HG02870 (cell line): Measurements from ENCODE around the gene PDCD4.

Experiments
- ATAC-seq: cut with Tn5 transposase; IDR thresholded peaks from one replicate; pipeline ENCODE4 v1.9.1; 2021; ENCODE audit warnings: mild to moderate bottlenecking, moderate library complexity; ENCODE audit not compliant: unreplicated experiment

Gene PDCD4

DNA sequence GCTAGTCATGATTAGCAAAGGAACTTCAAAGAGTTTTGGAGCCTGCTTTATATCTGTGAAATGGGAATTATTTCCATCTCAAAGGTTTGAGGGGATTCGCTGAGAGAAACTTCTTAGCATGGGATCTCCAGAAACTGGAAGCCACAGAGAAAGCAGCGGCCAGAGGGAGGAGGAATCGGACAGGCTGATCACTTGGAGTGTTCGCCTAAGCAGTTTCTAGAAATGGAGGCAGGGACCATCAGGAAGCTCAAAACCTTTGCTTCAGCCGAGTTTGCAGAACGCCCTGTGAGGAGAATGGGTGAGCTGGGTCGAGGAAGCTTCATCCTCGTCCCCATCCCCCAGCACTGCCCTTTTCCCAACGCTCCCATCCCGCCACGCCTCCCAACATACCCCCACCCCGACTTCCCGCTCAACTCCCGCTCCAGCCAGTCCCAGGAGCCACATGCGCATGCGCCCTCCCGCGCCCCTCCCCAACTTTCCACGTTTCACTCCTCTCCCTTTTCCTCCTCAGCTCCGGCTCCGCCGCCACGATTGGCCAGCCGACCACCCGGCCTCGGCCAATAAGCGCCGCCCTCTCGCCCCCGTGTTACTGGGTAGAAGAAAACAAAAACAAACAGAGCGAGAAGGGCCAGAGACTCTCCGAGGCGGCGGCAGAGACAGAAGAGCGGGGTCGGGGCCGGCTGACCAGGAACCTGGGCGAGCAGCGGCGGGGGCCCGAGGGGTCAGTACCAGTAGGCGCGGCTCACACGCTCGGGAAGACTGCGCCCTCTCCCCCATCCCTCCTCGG is at the start of gene PDCD4:
Gene PDCD4, plus strand, starts transcription at position 631 of the 787 bp plus-strand sequence. CDS start 4,100 bp downstream, outside the sequence.
- ATAC-seq: peak; percentile 73

DNA sequence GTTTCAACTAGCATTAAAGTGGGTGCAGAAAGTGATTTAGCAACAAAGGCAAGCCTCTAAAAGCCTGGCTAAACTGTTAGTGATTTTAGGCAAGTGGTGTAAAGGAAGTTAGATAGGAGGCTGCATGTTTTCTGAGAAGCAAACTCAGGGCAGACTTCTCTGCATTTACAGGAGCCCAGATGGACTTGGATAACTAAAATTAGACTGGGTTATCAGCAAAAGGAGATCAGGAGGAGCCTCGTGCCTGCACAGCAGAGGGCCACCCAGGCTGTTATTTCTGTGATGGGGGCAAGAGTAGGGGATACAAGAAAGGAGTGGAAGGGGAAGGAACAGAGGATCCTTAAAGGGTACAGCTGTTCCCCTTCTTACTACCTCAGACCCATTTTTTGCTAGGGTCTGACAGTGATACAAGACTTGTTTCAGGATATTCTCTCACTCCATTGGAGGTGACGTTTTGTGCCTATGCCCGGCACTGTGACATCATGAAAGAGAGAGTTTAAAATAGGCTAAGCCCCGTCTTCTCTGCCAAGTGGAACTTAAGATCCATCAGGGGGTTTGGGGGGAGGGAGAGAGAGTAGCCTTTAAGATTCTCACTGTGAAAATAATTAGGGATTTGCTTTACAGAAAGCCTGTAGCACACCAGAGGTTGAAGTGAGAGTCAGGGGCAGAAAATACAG is 49.6 kb upstream of the PDCD4 start:
- ATAC-seq: no peak

- no peak for ATAC-seq
Observed at GRCh38 chr10:110822712-110823311, 48.9 kb upstream of the PDCD4 start.

DNA sequence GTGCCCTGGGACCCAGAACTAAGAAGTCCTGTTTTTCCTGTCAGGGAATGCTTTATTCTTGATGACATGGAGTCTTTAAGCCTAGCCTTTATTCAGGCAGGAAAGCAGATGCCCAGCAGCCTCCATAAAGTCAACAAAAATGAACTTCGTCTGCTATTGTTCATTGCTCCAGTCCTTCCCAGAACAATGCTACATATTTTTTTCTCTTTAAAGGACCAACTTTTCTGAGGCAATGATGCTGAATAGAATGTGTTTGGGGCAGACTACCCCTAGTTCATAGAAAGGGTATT is 47.6 kb upstream of the PDCD4 start:
- no peak for ATAC-seq

GRCh38 chr10:110824660-110825059 is 47.1 kb upstream of the PDCD4 start:
- no peak for ATAC-seq

- no peak for ATAC-seq
Observed at GRCh38 chr10:110825508-110825907, 46.2 kb upstream of the PDCD4 start.

- no peak for ATAC-seq
Observed at GRCh38 chr10:110827410-110827809, 44.3 kb upstream of the PDCD4 start.

DNA sequence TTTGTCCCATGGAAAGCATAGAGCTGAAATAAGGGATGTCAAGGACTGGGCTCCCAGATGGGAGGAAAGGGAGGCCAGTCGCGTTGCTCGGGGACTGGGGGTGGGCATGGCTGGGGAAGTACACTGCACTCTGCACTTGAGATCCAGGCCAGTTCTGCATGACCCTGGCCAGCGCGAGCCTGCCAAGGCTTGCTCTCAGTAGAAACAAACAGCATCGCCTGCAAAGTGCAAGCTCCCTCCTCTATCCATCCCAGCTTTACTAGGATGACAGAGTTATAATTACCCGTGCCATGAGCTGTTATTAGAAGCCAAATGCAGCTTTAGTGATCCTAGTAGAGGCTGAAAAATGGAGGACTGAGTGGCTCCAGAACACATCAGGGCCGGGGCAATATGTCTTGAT is 43.9 kb upstream of the PDCD4 start:
- ATAC-seq: no peak

GRCh38 chr10:110828525-110828924 is 43.2 kb upstream of the PDCD4 start:
- ATAC-seq: no peak

DNA sequence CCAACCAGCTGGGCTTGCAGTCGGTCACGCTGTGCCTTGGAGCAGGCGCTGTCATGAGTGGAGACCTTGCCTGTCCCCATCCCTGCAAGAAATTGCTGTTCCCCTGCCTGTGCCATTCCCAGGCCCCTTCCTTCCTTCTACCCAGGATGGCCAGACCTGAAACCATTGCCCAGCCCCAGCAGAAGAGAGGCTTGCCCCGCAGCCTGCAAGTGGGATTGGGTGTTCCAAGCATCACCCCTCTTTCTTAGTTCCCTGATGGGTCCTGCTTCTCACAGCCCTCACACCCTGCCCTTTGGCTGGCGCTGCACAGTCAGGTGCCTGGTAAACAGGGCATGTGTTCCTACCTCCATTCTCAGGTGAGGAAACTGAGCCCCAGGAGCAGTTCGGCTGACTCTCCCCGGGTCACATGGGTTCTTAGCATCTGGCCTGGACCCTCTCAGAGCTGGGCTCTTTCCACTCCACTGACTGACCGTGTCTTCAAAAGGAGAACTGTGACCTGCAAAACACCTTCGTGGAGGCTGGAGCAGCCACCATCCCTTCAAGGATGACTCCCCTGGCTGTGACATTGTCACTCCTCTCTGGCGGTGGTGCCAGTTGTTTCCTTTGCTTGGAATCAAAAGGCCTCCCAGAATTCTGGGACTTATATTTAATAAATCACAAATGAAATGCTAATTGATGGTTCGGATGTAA is 41.9 kb upstream of the PDCD4 start:
- ATAC-seq: no peak

DNA sequence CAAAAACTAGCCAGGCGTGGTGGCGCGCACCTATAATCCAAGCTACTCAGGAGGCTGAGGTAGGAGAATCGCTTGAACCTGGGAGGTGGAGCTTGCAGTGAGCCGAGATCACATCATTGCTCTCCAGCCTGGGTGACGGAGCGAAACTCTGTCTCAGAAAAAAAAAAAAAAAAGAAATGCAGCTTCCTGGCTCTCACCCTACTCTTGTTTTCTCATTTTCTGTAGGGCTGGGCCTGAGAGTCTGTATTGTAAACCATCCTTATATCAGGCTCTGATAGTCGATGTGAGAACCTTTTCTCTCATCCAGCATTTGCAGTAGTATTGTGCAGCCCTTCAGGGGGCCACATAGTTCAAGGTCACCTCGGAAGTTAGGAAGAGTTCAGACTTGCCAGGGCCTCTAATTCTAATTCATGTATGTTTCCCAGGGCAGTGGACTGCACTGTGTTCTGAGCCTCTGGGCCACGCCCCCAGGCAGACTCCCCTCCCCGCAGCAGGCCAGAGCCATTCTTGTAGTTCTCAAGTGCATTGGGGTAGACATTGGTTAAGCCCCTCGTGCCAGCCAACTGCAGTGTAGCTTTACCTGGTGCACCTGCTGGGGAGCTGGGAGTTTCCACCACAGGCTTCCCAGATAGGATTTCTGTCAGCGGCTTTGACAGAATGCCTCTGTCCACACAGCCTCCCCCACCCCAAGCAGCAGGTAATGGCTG is 38.3 kb upstream of the PDCD4 start:
- ATAC-seq: no peak

DNA sequence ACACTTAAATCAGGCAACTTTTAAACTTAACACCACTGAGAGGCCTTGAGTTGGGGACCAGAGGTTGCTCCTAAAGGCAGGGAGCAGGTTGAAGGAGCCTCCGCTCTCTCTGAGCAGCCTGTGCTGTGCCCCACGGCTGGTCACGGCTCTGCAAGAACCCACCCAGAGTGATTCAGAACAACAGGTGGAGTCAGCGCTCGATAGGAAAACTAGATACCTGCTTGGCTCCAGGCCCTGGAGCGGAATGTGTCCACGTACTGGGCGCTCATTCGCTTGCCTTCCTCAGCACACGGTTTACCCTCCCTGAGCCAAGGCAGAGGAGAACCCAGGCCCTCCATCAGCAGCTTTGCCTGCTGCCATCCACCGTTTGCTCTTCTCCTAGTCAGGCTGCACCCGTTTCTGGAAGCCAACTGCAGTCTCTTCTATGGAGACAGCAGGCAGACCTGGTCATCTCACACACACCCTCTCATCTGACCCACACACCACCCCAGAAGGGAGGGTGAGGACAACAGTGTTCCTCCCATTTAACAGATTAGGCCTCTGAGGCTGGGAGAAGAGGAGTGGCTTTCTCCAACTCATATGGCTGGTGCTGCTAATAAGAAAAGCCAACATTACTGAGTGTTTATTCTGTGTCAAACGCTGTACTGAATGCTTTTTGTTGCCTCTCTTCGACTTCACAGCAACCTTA is 37.6 kb upstream of the PDCD4 start:
- no peak for ATAC-seq

DNA sequence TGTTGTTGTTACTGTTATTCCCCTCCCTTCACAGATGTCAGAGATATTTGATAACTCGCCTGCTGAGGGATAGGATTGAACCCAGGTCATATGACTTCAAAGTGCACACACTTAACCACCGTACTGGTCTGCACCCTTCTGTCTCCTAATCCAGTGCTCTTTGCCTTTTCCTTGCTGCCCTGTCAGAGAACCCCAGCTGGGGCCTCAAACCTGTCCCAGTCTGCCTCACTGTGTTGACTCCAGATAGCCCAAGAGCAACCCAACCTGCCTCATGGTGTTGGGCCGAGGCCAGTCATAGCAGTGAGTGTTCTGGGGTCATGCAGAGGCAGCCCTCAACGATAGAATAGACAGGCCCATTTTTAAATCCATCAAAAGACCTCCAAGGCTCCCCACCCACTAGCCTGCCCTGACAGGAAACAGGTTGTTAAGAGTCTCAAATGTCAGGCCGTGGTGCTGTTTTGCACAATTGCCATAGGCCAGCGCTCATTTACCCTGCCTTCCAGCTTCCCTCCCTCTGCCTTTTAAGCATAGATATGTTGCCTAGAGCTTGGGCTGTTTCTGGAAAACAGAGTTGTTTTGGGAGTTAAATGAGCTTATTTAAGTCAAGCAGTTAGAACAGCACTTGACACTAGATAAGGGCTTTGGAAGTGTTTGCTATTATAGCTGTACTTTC is 37.0 kb upstream of the PDCD4 start:
- no peak for ATAC-seq

GRCh38 chr10:110835841-110836240 is 35.9 kb upstream of the PDCD4 start:
- no peak for ATAC-seq

DNA sequence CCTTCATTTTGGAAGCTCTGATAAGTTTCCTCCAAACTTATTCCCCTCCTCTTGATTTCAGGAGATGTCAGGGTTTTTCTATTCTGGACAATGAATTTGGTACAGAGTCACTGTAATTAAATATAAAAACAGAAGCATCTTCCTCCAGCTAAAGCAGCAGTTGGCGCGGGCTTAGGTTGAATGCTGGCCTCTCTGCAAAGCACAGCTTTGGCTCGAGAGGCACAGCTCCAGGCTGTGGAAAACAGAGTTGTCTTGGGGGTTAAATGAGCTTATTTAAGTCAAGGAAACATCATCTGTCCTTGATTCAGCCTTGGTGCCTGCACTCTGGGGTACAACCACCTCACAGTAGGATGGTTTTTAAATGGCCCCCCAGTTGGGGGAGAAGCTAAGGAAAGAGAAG is 35.0 kb upstream of the PDCD4 start:
- no peak for ATAC-seq

DNA sequence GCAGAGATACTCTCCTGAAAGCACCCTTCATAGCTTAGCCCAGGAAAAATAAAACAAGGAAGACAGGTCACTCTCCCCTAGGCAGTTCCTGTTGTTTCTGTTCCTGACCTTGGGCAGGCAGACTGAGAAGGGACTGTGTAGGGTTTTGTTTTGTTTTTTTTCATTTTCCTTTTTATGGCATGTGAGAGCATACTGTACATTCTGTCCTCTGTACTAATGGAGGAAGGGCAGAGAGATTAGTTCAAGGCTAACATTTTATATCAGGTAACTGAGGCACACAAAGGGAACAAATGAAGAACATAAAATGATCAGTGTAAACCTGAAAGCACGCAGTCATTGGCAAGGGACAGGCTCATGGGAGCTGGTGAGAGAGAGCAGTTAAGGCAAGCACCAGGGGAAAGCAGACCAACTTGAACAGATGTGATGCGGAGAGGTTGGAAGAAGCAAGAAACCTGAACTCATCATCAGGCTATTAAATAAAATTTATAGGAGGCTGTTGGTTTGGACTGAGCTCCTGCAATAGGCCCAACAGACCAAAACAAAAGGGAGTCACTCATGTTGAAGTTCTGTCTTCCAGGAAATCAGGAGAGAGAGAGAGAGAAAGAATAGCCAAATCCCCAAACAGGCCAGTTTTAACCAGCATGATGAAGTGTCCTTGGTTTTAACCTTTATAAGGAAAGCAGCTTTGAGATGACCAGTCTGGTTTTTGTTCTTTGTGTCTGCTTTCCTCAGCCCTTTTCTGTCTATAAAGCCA is 34.1 kb upstream of the PDCD4 start:
- ATAC-seq: no peak

DNA sequence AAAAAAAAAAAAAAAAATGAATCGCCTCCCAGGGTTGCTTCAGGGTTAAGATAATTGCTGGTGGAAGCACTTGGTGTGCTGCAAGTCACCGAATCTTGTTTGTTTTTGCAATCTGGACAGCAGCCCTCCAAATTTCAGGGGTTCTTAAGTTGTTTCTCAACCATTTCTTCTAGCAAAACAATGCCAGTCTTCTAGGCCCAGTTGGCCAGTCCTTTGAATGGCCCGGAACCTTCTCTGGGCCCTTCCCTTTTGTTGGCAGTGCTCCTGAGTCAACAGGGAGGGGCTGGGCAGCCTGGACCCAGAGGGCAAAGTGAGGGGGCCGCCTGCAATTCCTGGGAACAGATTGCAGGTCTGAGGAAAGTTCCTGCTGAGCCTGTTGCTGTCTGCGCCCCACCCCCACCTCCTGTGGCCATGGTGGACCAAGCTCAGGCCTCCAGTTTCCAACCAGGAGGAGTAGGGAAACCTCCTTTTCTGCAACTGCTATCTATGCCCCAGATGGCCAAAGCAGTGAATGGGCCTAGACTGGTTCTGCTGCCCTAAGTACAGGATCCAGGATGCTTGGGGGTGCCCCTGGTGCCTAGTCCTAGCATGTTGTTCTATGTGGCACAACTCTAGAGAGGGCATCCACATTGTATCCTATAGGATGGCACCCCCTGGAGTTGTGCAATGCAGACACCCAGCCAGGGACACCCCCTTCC is 31.4 kb upstream of the PDCD4 start:
- ATAC-seq: no peak

DNA sequence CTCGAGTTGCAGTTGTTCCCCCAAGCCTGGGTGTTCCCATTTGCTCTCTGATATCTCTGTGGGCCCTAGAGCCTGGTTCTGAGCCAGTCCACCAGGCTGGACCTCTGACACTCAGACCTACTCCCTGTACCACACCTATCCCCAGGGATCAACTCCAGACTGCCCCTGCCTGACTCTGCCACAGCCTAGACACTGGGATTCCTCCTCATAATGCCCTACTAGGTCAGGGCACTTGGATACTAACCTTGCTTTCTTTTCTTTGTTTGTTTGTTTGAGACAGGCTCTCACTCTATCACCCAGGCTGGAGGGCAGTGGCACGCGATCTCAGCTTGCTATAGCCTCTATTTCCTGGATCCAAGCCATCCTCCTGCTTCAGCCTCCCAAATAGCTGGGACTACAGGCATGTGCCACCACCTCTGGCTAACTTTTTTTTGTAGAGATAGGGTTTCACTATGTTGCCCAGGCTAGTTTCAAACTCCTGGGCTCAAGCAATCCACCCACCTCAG is 30.8 kb upstream of the PDCD4 start:
- ATAC-seq: no peak
